Esophagus squamous epithelium (tissue), 5 donors: ENCODE measurements around the gene KLHL6. TPM values are rescaled to one million over a fixed set of nuclear protein-coding genes. Genes with fewer than 3 reads are reported as not detected.

ENCODE experiments used
- DNase-seq: peaks from one replicate; lab custom pipeline; 2025; lab: John Stamatoyannopoulos, UW
- H3K27ac ChIP-seq, 4 donors: fragments of 200-600 bp; sonication (generic); one replicate each; pipeline ENCODE4 v1.5.1; 2016 to 2019; ENCODE audit warnings: mild to moderate bottlenecking in 1 of 4
- H3K27me3 ChIP-seq, 4 donors: fragments of 200-600 bp; sonication (generic); 1 replicate in 3 of 4; 2 replicates in 1 of 4; pipeline versions ENCODE4 v1.5.1 to v1.6.0; 2017 to 2021; ENCODE audit warnings: antibody characterized with exemption in 1 of 4
- H3K36me3 ChIP-seq, 3 donors: fragments of 200-600 bp; sonication (generic); one replicate each; pipeline ENCODE4 v1.5.1; 2016 to 2019
- H3K4me1 ChIP-seq, 3 donors: fragments of 200-600 bp; sonication (generic); one replicate each; pipeline ENCODE4 v1.5.1; 2017 to 2019
- H3K4me3 ChIP-seq, 4 donors: fragments of 200-600 bp; sonication (generic); 1 replicate in 3 of 4; 2 replicates in 1 of 4; pipeline ENCODE4 v1.5.1; 2016 to 2019; ENCODE audit warnings: mild to moderate bottlenecking in 2 of 4, moderate library complexity in 1 of 4
- H3K9me3 ChIP-seq, 3 donors: fragments of 200-600 bp; sonication (generic); one replicate each; pipeline ENCODE4 v1.5.1; 2016 to 2019
- POLR2A ChIP-seq, 4 donors: fragments of 450-650 bp; IDR thresholded peaks; one replicate each; pipeline ENCODE4 v1.6.1; 2017; ENCODE audit warnings: antibody characterized with exemption in 4 of 4, mild to moderate bottlenecking in 4 of 4, moderate library complexity in 3 of 4
- WGBS, 2 donors: methylation state at CpG; one replicate each; pipeline ENCODE4 v1.1.5; 2018; 5-methylcytosine and 5-hydroxymethylcytosine counted together
- intact Hi-C: fragments of 100-400 bp; cut with DNase I; formaldehyde crosslinking; loops from one replicate; pipeline ENCODE4 v1.15.0; 2022
- total RNA-seq, 4 donors: library from RNA; depleted of rRNA; stranded (reverse); fragments of >200 nt; gene quantifications; one replicate each; pipeline ENCODE4 v1.1.0, GENCODE V29; 2016
- TF ChIP-seq, protein P1 (sequence below), 6 experiments: fragments of 450-650 bp in 4 of 6; fragments of 200-600 bp in 2 of 6; sonication (generic) in 2 of 6; IDR thresholded peaks; one replicate each; pipeline ENCODE4 v1.5.1; 2016 to 2019; ENCODE audit warnings: antibody characterized with exemption in 6 of 6, mild to moderate bottlenecking in 4 of 6, moderate library complexity in 4 of 6
- donor health status: DM: yes; HTN: yes; CAD: no.

The KLHL6 gene
- total RNA-seq, 4 donors from 2014 or later: 0.66 to 2.7 (median 1.8) TPM; not detected in 1

DNA sequence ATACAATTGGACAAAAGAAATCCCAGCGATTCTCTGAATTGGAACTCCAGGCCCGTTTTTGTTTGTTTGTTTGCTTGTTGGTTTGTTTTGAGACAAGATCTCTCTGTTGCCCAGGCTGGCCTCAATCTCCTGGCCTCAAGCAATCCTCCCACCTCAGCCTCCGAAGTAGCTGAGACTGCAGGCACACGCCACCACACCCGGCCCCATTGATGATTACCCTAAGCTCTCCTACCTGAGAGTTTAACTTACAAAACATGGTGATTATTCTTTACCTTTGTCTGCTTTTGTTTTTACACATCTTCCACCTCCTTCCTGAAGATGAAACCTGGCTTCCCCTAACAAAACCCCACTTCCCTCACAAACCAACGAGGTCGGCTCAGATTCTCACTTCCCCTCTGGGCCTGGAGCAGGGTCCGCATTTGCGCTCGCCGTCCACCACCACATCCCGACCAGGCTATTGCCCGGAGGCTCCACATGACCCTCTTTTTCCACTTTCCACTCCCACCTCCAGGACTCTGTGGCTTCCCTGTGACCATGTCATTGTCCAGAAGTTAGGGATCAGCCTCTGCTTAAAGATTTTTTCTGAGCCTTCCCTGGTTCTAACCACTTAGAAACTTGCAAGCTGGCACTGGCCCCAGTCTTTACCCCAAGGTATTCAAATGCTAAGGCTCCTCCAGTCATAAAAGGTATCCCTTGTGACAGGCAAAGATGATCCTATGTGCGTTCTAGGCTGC is 14.8 kb downstream of the KLHL6 start:
- TF ChIP-seq, protein P1, sequence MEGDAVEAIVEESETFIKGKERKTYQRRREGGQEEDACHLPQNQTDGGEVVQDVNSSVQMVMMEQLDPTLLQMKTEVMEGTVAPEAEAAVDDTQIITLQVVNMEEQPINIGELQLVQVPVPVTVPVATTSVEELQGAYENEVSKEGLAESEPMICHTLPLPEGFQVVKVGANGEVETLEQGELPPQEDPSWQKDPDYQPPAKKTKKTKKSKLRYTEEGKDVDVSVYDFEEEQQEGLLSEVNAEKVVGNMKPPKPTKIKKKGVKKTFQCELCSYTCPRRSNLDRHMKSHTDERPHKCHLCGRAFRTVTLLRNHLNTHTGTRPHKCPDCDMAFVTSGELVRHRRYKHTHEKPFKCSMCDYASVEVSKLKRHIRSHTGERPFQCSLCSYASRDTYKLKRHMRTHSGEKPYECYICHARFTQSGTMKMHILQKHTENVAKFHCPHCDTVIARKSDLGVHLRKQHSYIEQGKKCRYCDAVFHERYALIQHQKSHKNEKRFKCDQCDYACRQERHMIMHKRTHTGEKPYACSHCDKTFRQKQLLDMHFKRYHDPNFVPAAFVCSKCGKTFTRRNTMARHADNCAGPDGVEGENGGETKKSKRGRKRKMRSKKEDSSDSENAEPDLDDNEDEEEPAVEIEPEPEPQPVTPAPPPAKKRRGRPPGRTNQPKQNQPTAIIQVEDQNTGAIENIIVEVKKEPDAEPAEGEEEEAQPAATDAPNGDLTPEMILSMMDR (IDR thresholded peaks at IDR 0.05): no peak
- no peak overlapping the region for H3K4me3 ChIP-seq
- peaks cover 0 to 16% (median 0%) of the 10 kb centered on the region in 3 donors for H3K4me1 ChIP-seq
- H3K27me3 ChIP-seq: no peaks in the 10 kb centered on the region
- no peak overlapping the region for H3K27ac ChIP-seq
- WGBS, 2 donors: 77% methylated on average over 13 to 14 of the region's 14 CpGs
- intact Hi-C loops: no loop called here
- no peaks in the 10 kb centered on the region for H3K9me3 ChIP-seq
- no peaks in the 10 kb centered on the region for H3K36me3 ChIP-seq
- no peak for DNase-seq

DNA sequence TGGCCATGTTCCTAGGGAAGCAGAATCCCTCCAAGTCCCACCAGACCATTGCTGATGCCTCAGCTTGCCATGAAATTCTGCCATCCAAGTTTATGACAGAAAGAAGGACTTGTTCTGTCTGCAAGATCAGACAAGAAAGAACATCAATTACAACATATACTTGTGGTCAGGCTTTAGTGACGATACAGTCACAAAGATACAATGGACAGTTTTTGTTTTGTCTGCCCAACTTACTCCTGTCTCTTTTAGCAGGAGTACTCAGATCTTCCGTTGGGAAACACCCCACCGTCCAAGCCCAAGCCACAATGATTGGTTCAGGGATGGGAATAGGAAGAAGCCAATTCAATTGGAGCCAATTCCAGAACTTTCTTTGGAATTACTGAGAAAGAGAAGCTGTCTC is 15.7 kb downstream of the KLHL6 start:
- DNase-seq: no peak
- Histone ChIP-seq H3K27ac (no peak overlapping the region), H3K36me3 (no peaks in the 10 kb centered on the region), H3K27me3 (no peaks in the 10 kb centered on the region), H3K9me3 (no peaks in the 10 kb centered on the region), H3K4me1 (peaks cover 0 to 16% (median 0%) of the 10 kb centered on the region in 3 donors), H3K4me3 (no peak overlapping the region)
- WGBS, 2 donors: 25 to 33% methylated on average over 3 of the region's 3 CpGs
- intact Hi-C loops: no loop called here
- TF ChIP-seq, protein P1 (IDR thresholded peaks at IDR 0.05): no peak
- no peak for TF ChIP-seq POLR2A (IDR thresholded peaks at IDR 0.05)

DNA sequence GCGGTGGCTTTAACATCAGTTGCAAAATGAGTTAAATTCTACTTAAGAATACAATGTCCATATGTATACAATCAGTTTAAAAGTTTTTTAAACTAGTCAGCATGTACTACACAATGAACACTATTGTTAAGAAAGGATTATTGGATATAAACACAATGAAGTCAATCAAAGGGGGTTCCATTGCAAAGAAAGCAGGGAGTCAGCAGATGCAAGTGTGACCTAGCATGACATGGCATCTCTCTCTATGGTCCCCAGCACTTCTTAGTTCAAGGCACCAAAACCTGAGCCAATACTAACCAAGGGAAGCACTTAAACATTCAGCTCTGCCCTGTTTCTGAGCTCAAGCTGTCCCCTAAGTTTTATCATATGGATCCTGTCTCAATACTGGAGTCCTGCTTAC is 17.0 kb downstream of the KLHL6 start:
- TF ChIP-seq POLR2A (IDR thresholded peaks at IDR 0.05): no peak
- TF ChIP-seq, protein P1 (IDR thresholded peaks at IDR 0.05): no peak
- Histone ChIP-seq H3K36me3 (no peaks in the 10 kb centered on the region), H3K27me3 (no peaks in the 10 kb centered on the region), H3K4me3 (no peak overlapping the region), H3K27ac (no peak overlapping the region), H3K4me1 (peaks cover 0 to 16% (median 0%) of the 10 kb centered on the region in 3 donors), H3K9me3 (no peaks in the 10 kb centered on the region)
- DNase-seq: no peak
- WGBS, 2 donors: 89 to 95% methylated on average over 1 of the region's 1 CpG
- intact Hi-C loops: no loop called here

DNA sequence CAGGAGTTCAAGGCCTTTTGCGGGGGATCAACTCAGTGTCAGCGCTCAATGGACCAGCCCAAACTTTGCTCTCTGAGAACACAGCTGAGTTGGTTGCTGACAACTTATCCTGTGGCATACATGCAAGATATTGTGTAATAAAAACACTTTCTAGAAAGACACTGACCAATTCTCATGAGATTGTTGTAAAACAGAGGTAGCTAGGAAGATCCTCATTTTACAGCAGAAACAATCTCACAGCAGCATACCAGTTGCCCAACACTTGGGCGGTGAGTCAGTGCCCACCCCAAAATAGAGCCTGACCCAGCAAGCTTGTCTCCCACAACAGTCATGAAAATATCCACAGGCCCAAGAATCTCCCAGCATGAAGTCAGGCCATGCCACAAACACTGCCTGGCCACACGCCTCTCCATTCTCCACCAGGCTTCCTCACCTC is 18.2 kb downstream of the KLHL6 start:
- Histone ChIP-seq H3K36me3 (no peaks in the 10 kb centered on the region), H3K27me3 (peaks cover 0 to 4% (median 0%) of the 10 kb centered on the region in 4 donors), H3K27ac (peak overlapping the region in 1 of 4 donors; percentile 49), H3K4me3 (no peak overlapping the region), H3K9me3 (no peaks in the 10 kb centered on the region), H3K4me1 (peaks cover 0 to 16% (median 0%) of the 10 kb centered on the region in 3 donors)
- intact Hi-C loops: no loop called here
- DNase-seq: no peak
- WGBS, 2 donors: 85 to 89% methylated on average over 4 of the region's 4 CpGs
- TF ChIP-seq, protein P1 (IDR thresholded peaks at IDR 0.05): no peak
- no peak for TF ChIP-seq POLR2A (IDR thresholded peaks at IDR 0.05)

DNA sequence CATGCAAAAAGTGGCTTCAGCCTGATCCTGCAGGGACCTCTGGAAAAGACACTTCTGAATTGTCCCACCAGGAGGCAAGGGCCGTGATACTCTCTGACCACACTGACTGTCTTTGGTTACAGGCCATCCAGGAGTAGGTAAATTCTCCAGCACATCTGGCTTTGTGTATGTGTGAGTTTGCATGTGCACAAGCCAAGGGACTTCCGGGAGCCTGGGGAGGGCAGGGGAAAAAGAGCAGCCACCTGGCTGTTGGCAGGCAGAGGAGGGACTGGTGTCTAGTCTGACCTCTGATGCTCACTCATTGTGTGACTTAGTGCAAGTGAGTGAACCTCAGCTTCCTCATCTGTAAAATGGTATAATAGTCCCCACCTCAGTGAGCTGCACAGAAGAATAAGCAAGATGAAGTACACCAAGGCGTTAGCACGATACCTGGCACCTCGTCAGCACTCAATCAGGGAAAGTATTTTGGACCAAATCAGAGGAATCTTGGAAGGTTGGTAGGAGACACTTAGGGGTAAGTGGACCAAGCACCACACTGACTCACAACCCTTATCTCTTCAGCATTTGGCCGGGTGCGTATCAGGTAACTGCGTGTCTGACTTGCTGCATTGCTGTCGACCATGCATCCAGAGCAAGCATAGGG is 19.1 kb downstream of the KLHL6 start:
- TF ChIP-seq POLR2A (IDR thresholded peaks at IDR 0.05): peak in 1 of 4 donors; percentile 45
- TF ChIP-seq, protein P1 (IDR thresholded peaks at IDR 0.05): no peak
- H3K4me1 ChIP-seq: peaks cover 0 to 14% (median 0%) of the 10 kb centered on the region in 3 donors
- peak overlapping the region in 1 of 4 donors; percentile 39 for H3K27ac ChIP-seq
- H3K4me3 ChIP-seq: no peak overlapping the region
- intact Hi-C loops: no loop called here
- no peaks in the 10 kb centered on the region for H3K9me3 ChIP-seq
- no peaks in the 10 kb centered on the region for H3K36me3 ChIP-seq
- H3K27me3 ChIP-seq: peaks cover 0 to 4% (median 0%) of the 10 kb centered on the region in 4 donors
- 94 to 95% methylated on average over 8 of the region's 9 CpGs for WGBS, 2 donors
- DNase-seq: peak; percentile 19
